ENCODE measurements around the gene PARL.

- TF ChIP-seq CHD1 (IDR thresholded peaks at IDR 0.05; ENCODE audit: low read depth, low read length) (no peak), CHD2 (IDR thresholded peaks at IDR 0.05; ENCODE audit: borderline replicate concordance, low read depth, low read length) (no peak), CTCF (IDR thresholded peaks at IDR 0.05 in 2 of 3, conservative IDR thresholded peaks at IDR 0.05 in 1 of 3; ENCODE audit: control insufficient read depth in 2 of 3, extremely low read depth in 1 of 3, insufficient read depth in 1 of 3, low read depth in 3 of 3, low read length in 3 of 3) (no peak), MAX (IDR thresholded peaks at IDR 0.05; ENCODE audit: low read depth, low read length) (no peak), RFX5 (IDR thresholded peaks at IDR 0.05; ENCODE audit: low read depth, low read length) (no peak), TCF7 (IDR thresholded peaks at IDR 0.05; ENCODE audit: borderline replicate concordance) (no peak), CBX5 (IDR thresholded peaks at IDR 0.05; ENCODE audit: low read depth) (no peak), SMC3 (IDR thresholded peaks at IDR 0.05; ENCODE audit: borderline replicate concordance, low read length) (no peak), GABPA (IDR thresholded peaks at IDR 0.05; ENCODE audit: low read depth) (no peak), EZH2 (IDR thresholded peaks at IDR 0.05; ENCODE audit: borderline replicate concordance, control insufficient read depth, low read depth, low read length) (no peak)
These were observed 39.6 kb downstream of the PARL start for GRCh38 chr3:183845090-183845489.
